MCF 10A (cell line): ENCODE results near the gene GSE1. TPM values are rescaled to one million over a fixed set of nuclear protein-coding genes. Genes with fewer than 3 reads are reported as not detected.

Experiments
- BruUV-seq: library from RNA; stranded (reverse); fragments of 400-500 nt; replicated peaks from 2 replicates; lab custom pipeline; 2021; lab: Mats Ljungman, UMichigan
- CTCF ChIA-PET: fragments of 300-600 bp; sonication (Branson Sonifier 250); formaldehyde crosslinking; extraction: SDS; loops from one replicate; lab custom pipeline; 2021; ENCODE audit warnings: antibody characterized with exemption, inconsistent platforms; lab: Yijun Ruan, JAX
- POLR2A ChIA-PET: fragments of 300-600, 350-650 bp; sonication (Branson Sonifier 250); formaldehyde crosslinking; extraction: SDS; loops from one replicate; lab custom pipeline; 2020; ENCODE audit warnings: antibody characterized with exemption, inconsistent platforms; lab: Yijun Ruan, JAX
- DNase-seq: peaks from one replicate; pipeline ENCODE4 v3.0.0-alpha.2; 2018; ENCODE audit not compliant: unreplicated experiment
- H3K27ac Mint-ChIP-seq: one replicate; pipeline ENCODE4 v1.8.0; 2022; ENCODE audit warnings: mild to moderate bottlenecking, low read depth, mixed read lengths; ENCODE audit not compliant: unreplicated experiment
- H3K27me3 Mint-ChIP-seq: one replicate; pipeline ENCODE4 v1.8.0; 2022; ENCODE audit warnings: mixed read lengths; ENCODE audit not compliant: insufficient read depth, unreplicated experiment
- H3K36me3 Mint-ChIP-seq: one replicate; pipeline ENCODE4 v1.8.0; 2022; ENCODE audit warnings: mild to moderate bottlenecking, moderate library complexity, mixed read lengths; ENCODE audit not compliant: insufficient read depth, unreplicated experiment
- H3K4me1 Mint-ChIP-seq: one replicate; pipeline ENCODE4 v1.8.0; 2022; ENCODE audit warnings: mixed read lengths; ENCODE audit not compliant: insufficient read depth, unreplicated experiment
- H3K4me3 Mint-ChIP-seq: one replicate; pipeline ENCODE4 v1.8.0; 2022; ENCODE audit warnings: mild to moderate bottlenecking, moderate library complexity, mixed read lengths; ENCODE audit not compliant: unreplicated experiment
- H3K9me3 Mint-ChIP-seq: one replicate; pipeline ENCODE4 v1.8.0; 2022; ENCODE audit warnings: mixed read lengths; ENCODE audit not compliant: unreplicated experiment
- CTCF ChIP-seq: fragments of 200-600 bp; IDR thresholded peaks from one replicate; pipeline ENCODE4 v1.8.0; 2022; ENCODE audit warnings: antibody characterized with exemption, mild to moderate bottlenecking; ENCODE audit not compliant: unreplicated experiment
- intact Hi-C: fragments of 100-400 bp; cut with micrococcal nuclease; formaldehyde crosslinking; loops from 2 replicates; pipeline ENCODE4 v1.14.1; 2022
- total RNA-seq: library from RNA; stranded (reverse); gene quantifications from 2 replicates; pipeline ENCODE4 v1.2.3, GENCODE V29; 2022

The GSE1 gene
- total RNA-seq, 1 experiment from 2014 or later = 52.9 TPM

GRCh38 chr16:85697431-85697830 lies 84.3 kb downstream of the GSE1 start:
- CTCF ChIA-PET = interaction anchor here (0.8 kb wide), 1 partner anchor 390 kb away, joined by 3 read pairs; no protein-coding TSS in a partner anchor
- H3K27ac Mint-ChIP-seq = no peak overlapping the region

GRCh38 chr16:85698459-85698891 lies 85.4 kb downstream of the GSE1 start:
- no peaks in the 10 kb centered on the region for H3K27me3 Mint-ChIP-seq
- no peaks in the 10 kb centered on the region for H3K9me3 Mint-ChIP-seq
- DNase-seq = no peak
- no peaks in the 10 kb centered on the region for H3K4me1 Mint-ChIP-seq
- ChIA-PET POLR2A (interaction anchor here (0.6 to 0.7 kb wide), 2 partner anchors 8 to 23 kb away, joined by 3 read pairs; no protein-coding TSS in a partner anchor), CTCF (interaction anchor here (0.7 kb wide), 1 partner anchor 13 kb away, joined by 3 read pairs; no protein-coding TSS in a partner anchor)
- TF ChIP-seq CTCF = no peak
- H3K36me3 Mint-ChIP-seq = peaks cover 7% of the 10 kb centered on the region
- intact Hi-C loops = no loop called here
- no peak overlapping the region for H3K4me3 Mint-ChIP-seq
- no peak overlapping the region for H3K27ac Mint-ChIP-seq
- no TSS peak for BruUV-seq

More at GRCh38 chr16:85697431-85697830, 84.3 kb downstream of the GSE1 start:
- DNase-seq = no peak
- Mint-ChIP-seq H3K27me3 (no peaks in the 10 kb centered on the region), H3K4me1 (no peaks in the 10 kb centered on the region), H3K4me3 (no peak overlapping the region), H3K9me3 (no peaks in the 10 kb centered on the region), H3K36me3 (peaks cover 2% of the 10 kb centered on the region)
- TF ChIP-seq CTCF = no peak
- POLR2A ChIA-PET = interaction anchor here (0.7 kb wide), 1 partner anchor 214 kb away, joined by 3 read pairs; no protein-coding TSS in a partner anchor
- no TSS peak for BruUV-seq
- intact Hi-C loops = no loop called here

GRCh38 chr16:85698935-85699558 lies 85.9 kb downstream of the GSE1 start:
- H3K36me3 Mint-ChIP-seq = peaks cover 7% of the 10 kb centered on the region
- no TSS peak for BruUV-seq
- no peaks in the 10 kb centered on the region for H3K9me3 Mint-ChIP-seq
- no peak for DNase-seq
- H3K27ac Mint-ChIP-seq = no peak overlapping the region
- H3K4me1 Mint-ChIP-seq = no peaks in the 10 kb centered on the region
- no peaks in the 10 kb centered on the region for H3K27me3 Mint-ChIP-seq
- intact Hi-C loops = no loop called here
- H3K4me3 Mint-ChIP-seq = no peak overlapping the region
- ChIA-PET CTCF (interaction anchor here (0.5 to 0.7 kb wide), 2 partner anchors 13 to 1599 kb away, joined by 3 read pairs; no protein-coding TSS in a partner anchor), POLR2A (interaction anchor here (0.6 to 0.7 kb wide), 3 partner anchors 8 to 1582 kb away, joined by 3 read pairs; partner anchors contain the start of gene MBTPS1)
- no peak for TF ChIP-seq CTCF

GRCh38 chr16:85699628-85700027 lies 86.5 kb downstream of the GSE1 start:
- H3K9me3 Mint-ChIP-seq = no peaks in the 10 kb centered on the region
- no TSS peak for BruUV-seq
- POLR2A ChIA-PET = no interaction called here

More at GRCh38 chr16:85699628-85700027, 86.5 kb downstream of the GSE1 start:
- TF ChIP-seq CTCF = no peak
- Mint-ChIP-seq H3K36me3 (peaks cover 7% of the 10 kb centered on the region), H3K4me3 (no peak overlapping the region), H3K27ac (no peak overlapping the region), H3K4me1 (no peaks in the 10 kb centered on the region), H3K27me3 (no peaks in the 10 kb centered on the region)
- CTCF ChIA-PET = interaction anchor here (0.5 kb wide), 1 partner anchor 1599 kb away, joined by 3 read pairs; no protein-coding TSS in a partner anchor
- intact Hi-C loops = no loop called here
- DNase-seq = peak; percentile 49
